ENCODE measurements around the gene MRPL51. TPM values are rescaled to one million over a fixed set of nuclear protein-coding genes. Genes with fewer than 3 reads are reported as not detected.

MRPL51 gene
- total and polyA plus RNA-seq, 11 donors, result 95.6 to 300 (median 223) TPM

DNA sequence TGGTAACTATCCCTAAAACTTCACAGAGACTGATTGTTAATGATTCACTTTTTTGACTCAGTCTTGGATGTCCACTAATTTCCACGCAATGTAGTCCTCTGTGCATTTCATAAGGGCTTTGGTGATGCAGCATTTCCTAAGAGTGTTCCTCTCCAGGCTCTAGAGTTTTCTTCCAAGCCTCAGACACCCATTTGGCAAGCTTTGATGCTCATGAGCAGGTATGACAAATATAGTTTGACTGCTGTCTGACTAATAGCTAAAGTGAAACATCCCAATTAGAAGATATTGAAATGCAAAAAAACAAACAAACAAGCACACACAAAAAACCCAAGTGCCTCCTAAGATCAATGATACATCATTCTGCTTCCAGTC is 21.1 kb downstream of the MRPL51 start:
- 95 to 100% (median 98%) methylated on average over 1 of the region's 1 CpG for WGBS, 4 donors
- intact Hi-C loops (cut with DNase I), result loop anchor here in 3 of 10 donors (2.0 to 5.0 kb wide), 3 partner anchors 21 to 65 kb away; partner anchors contain the start of gene MRPL51 (in 1 of the 3)
- no peak for ATAC-seq
- H3K36me3 ChIP-seq, result peaks cover 0 to 5% (median 0%) of the 10 kb centered on the region in 9 donors
- DNase-seq, result no peak
- H3K27me3 ChIP-seq, result no peaks in the 10 kb centered on the region
- H3K9me3 ChIP-seq, result no peaks in the 10 kb centered on the region
- H3K27ac ChIP-seq, result no peak overlapping the region
- H3K4me3 ChIP-seq, result no peak overlapping the region
- H3K4me1 ChIP-seq, result peaks cover 0 to 32% (median 19%) of the 10 kb centered on the region in 12 donors
- TF ChIP-seq, protein P1, sequence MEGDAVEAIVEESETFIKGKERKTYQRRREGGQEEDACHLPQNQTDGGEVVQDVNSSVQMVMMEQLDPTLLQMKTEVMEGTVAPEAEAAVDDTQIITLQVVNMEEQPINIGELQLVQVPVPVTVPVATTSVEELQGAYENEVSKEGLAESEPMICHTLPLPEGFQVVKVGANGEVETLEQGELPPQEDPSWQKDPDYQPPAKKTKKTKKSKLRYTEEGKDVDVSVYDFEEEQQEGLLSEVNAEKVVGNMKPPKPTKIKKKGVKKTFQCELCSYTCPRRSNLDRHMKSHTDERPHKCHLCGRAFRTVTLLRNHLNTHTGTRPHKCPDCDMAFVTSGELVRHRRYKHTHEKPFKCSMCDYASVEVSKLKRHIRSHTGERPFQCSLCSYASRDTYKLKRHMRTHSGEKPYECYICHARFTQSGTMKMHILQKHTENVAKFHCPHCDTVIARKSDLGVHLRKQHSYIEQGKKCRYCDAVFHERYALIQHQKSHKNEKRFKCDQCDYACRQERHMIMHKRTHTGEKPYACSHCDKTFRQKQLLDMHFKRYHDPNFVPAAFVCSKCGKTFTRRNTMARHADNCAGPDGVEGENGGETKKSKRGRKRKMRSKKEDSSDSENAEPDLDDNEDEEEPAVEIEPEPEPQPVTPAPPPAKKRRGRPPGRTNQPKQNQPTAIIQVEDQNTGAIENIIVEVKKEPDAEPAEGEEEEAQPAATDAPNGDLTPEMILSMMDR (IDR thresholded peaks at IDR 0.05), result no peak
- no peak for TF ChIP-seq POLR2A (IDR thresholded peaks at IDR 0.05)

DNA sequence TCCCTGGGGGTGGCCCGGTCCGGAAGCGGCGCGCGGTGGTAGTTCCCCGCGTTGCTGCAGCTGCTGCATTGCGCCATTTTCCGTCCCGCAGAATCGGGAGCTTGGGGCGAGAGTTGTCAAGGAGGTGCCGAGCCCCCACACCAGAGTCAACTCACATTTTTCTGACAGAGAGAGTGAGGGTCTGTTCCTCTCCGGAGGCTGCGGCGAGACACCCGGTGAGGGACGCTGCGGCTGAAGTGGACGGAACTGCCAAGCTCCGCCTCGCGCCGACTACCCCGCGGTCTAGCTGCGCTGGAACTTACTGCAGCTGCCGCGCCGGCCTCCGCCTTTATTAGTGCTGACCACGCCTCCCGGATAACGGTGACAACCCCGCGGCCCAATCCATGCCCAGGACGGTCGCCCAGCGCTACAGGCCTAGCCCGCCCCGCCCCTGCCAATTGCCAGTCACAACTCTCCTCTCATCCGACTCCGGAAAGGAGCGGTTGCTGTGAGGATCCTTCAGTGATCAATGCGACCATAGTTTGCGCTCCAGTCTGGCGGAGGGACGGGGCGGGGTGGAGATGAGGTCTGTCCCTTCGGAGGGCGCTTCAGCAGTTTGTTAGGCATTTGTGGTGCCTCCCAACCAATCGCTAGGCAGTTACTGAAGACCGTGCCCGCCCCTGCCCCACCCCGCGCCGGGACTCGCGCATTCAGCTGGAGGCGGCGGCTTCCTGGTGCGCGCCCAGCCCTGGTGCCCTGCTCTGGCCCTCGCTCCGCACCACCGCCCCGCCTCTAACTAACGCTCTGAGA is 22.5 kb downstream of the MRPL51 start, which contains the start of gene VAMP1:
TSS of gene VAMP1 (minus strand) at position 303 of the 789 bp plus-strand sequence. CDS start at position 157, 146 bp downstream.
- Histone ChIP-seq H3K27ac (peak within 1 kb of the TSS; percentile 25 to 91 (median 84)), H3K9me3 (no peaks in the 10 kb centered on the region), H3K4me3 (peak within 1 kb of the TSS; percentile 44 to 86 (median 71)), H3K36me3 (peaks cover 0 to 17% (median 6%) of the 10 kb centered on the region in 9 donors), H3K27me3 (no peaks in the 10 kb centered on the region), H3K4me1 (peaks cover 0 to 43% (median 19%) of the 10 kb centered on the region in 12 donors)
- 0 to 2% (median 0%) methylated on average over 15 to 69 of the region's 69 CpGs for WGBS, 4 donors
- peak; percentile 97 to 100 for TF ChIP-seq POLR2A (IDR thresholded peaks at IDR 0.05)
- TF ChIP-seq, protein P1 (IDR thresholded peaks at IDR 0.05), result peak in 1 of 12 donors; percentile 2
- DNase-seq (peak; percentile 98 to 99 (median 98)), ATAC-seq (peak; percentile 97 to 99 (median 98))
- intact Hi-C loops (cut with DNase I), result loop anchor here in 4 of 10 donors (1.0 to 5.0 kb wide), 6 partner anchors 18 to 67 kb away; partner anchors contain the start of genes MRPL51 (in 2 of the 4), GAPDH (in 1 of the 4) and TAPBPL (in 1 of the 4)

DNA sequence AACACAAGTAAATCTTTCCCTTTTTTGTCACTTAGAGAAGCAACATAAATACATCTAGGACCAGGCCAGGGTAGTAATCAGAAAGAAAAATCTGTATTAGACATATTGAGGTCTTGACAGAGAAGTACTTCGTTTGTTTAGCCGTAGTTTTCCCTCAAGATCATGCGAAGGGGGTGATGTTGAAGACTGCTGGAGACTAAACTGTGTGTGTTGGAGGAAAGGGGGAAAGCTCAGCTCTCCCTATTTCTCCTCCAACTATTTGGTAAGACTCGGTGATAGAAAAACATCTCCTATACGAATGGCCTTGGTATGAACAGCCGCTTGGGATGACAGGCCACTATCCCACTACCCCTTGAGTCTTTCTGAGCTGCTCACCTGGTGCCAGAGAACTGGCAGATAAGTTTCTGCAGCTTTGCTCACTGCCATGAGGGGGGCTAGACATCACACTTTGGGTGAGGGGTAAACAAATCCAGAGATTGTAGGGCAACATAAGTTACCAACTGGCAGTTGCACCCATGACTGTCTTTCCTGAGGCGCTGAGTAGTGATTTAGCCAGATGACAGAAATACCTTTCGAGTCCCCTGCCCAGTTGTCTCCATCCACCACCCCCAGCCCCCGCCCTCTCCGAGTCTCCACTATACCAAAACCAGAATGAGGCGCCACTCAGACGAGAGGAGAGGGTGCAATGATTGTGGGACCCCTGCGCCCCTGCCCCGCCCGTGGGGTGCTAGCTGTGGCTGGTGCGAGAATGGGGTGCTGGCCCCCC is 23.3 kb downstream of the MRPL51 start:
- DNase-seq (no peak), ATAC-seq (no peak)
- no peak for TF ChIP-seq POLR2A (IDR thresholded peaks at IDR 0.05)
- TF ChIP-seq, protein P1 (IDR thresholded peaks at IDR 0.05), result no peak
- Histone ChIP-seq H3K9me3 (no peaks in the 10 kb centered on the region), H3K36me3 (peaks cover 0 to 23% (median 11%) of the 10 kb centered on the region in 9 donors), H3K27ac (peak overlapping the region in 11 of 12 donors; percentile 81 to 91 (median 84)), H3K27me3 (no peaks in the 10 kb centered on the region), H3K4me1 (peaks cover 0 to 47% (median 19%) of the 10 kb centered on the region in 12 donors), H3K4me3 (peak overlapping the region; percentile 44 to 86 (median 71))
- WGBS, 4 donors, result 21 to 30% (median 24%) methylated on average over 15 to 16 of the region's 16 CpGs
- intact Hi-C loops (cut with DNase I), result loop anchor here in 9 of 10 donors (1.0 to 10.0 kb wide), 9 partner anchors 17 to 145 kb away; partner anchors contain the start of genes MRPL51 (in 2 of the 9), GAPDH (in 1 of the 9) and TAPBPL (in 1 of the 9)

All from heart left ventricle (tissue), 16 donors.